GM23338 (cell line): ENCODE results near the gene JPH3. TPM values are rescaled to one million over a fixed set of nuclear protein-coding genes. Genes with fewer than 3 reads are reported as not detected.

Experiments used
- ATAC-seq: fragments of 200-7000 bp; cut with Tn5 transposase; 3 replicates; pipeline ENCODE4 v1.9.1; 2020
- DNase-seq: peaks from one replicate; pipeline ENCODE4 v3.0.0-alpha.2; 2015; ENCODE audit warnings: low spot score
- H2AFZ ChIP-seq: fragments of 200-600 bp; sonication (generic); 2 replicates; pipeline ENCODE4 v1.8.0; 2016; ENCODE audit warnings: antibody characterized with exemption, mild to moderate bottlenecking, moderate library complexity
- H3F3A ChIP-seq: fragments of 200-600 bp; sonication (generic); replicated peaks from 2 replicates; pipeline ENCODE4 v1.8.0; 2017; ENCODE audit warnings: antibody characterized with exemption, mixed run types, low read depth
- H3K27ac ChIP-seq: fragments of 200-600 bp; sonication (generic); 2 replicates; pipeline ENCODE4 v1.6.1; 2016; ENCODE audit warnings: low read depth
- H3K27me3 ChIP-seq: fragments of 200-600 bp; sonication (generic); 2 replicates; pipeline ENCODE4 v1.8.0; 2016; ENCODE audit warnings: mild to moderate bottlenecking, mixed run types, moderate library complexity; ENCODE audit not compliant: insufficient read depth
- H3K36me3 ChIP-seq: fragments of 200-600 bp; sonication (generic); 2 replicates; pipeline ENCODE4 v1.8.0; 2016; ENCODE audit warnings: mild to moderate bottlenecking; ENCODE audit not compliant: insufficient read depth
- H3K4me1 ChIP-seq: fragments of 200-600 bp; sonication (generic); 2 replicates; pipeline ENCODE4 v1.8.0; 2016; ENCODE audit warnings: mild to moderate bottlenecking, moderate library complexity; ENCODE audit not compliant: insufficient read depth
- H3K4me2 ChIP-seq: fragments of 200-600 bp; sonication (generic); 2 replicates; pipeline ENCODE4 v1.7.1; 2017; ENCODE audit warnings: mixed run types
- H3K4me3 ChIP-seq: fragments of 200-600 bp; sonication (generic); 2 replicates; pipeline ENCODE4 v1.6.1; 2016; ENCODE audit warnings: mixed run types
- H3K79me2 ChIP-seq: fragments of 200-600 bp; sonication (generic); replicated peaks from 2 replicates; pipeline ENCODE4 v1.8.0; 2017; ENCODE audit warnings: mild to moderate bottlenecking; ENCODE audit not compliant: insufficient read depth
- H3K9me2 ChIP-seq: fragments of 200-600 bp; sonication (generic); 2 replicates; pipeline ENCODE4 v1.8.0; 2017; ENCODE audit not compliant: insufficient read depth
- H4K20me1 ChIP-seq: fragments of 200-600 bp; sonication (generic); replicated peaks from 2 replicates; pipeline ENCODE4 v1.8.0; 2017; ENCODE audit warnings: mild to moderate bottlenecking; ENCODE audit not compliant: insufficient read depth
- H3K27ac Mint-ChIP-seq: 2 replicates; pipeline ENCODE4 v1.8.0; 2020; ENCODE audit warnings: inconsistent platforms, mild to moderate bottlenecking, moderate library complexity, mixed read lengths
- H3K27me3 Mint-ChIP-seq: 3 replicates; pipeline ENCODE4 v1.8.0; 2022; ENCODE audit warnings: low read depth, mild to moderate bottlenecking, moderate library complexity, mixed read lengths, inconsistent platforms; ENCODE audit not compliant: insufficient read depth, poor library complexity
- H3K36me3 Mint-ChIP-seq: 3 replicates; pipeline ENCODE4 v1.8.0; 2021; ENCODE audit warnings: low read depth, mild to moderate bottlenecking, inconsistent platforms, moderate library complexity, mixed read lengths
- H3K4me1 Mint-ChIP-seq: 3 replicates; pipeline ENCODE4 v1.8.0; 2020; ENCODE audit warnings: mild to moderate bottlenecking, inconsistent platforms, mixed read lengths
- H3K4me3 Mint-ChIP-seq: 3 replicates; pipeline ENCODE4 v1.8.0; 2021; ENCODE audit warnings: moderate library complexity, mild to moderate bottlenecking, inconsistent platforms, mixed read lengths
- H3K9me3 Mint-ChIP-seq: 3 replicates; pipeline ENCODE4 v1.8.0; 2020; ENCODE audit warnings: moderate library complexity, mild to moderate bottlenecking, inconsistent platforms, mixed read lengths
- CREB1 ChIP-seq: fragments of 250-450 bp; sonication (Bioruptor Pico); IDR thresholded peaks from 2 replicates; pipeline ENCODE4 v1.5.0; 2020; ENCODE audit warnings: low read depth, mild to moderate bottlenecking, moderate library complexity
- EZH2phosphoT487 ChIP-seq: fragments of 200-600 bp; sonication (generic); IDR thresholded peaks from one replicate; pipeline ENCODE4 v1.8.1; 2018; ENCODE audit warnings: antibody characterized with exemption; ENCODE audit not compliant: unreplicated experiment
- STAT1 ChIP-seq: IDR thresholded peaks from one replicate; pipeline ENCODE4 v1.6.1; 2016; ENCODE audit warnings: antibody characterized with exemption; ENCODE audit not compliant: unreplicated experiment
- ZNF331 ChIP-seq: fragments of 250-450 bp; sonication (Bioruptor Pico); IDR thresholded peaks from 2 replicates; pipeline ENCODE4 v1.5.0; 2020; ENCODE audit warnings: low read depth, mild to moderate bottlenecking, moderate library complexity
- polyA plus RNA-seq: library from polyadenylated mRNA; unstranded; fragments of >200 nt; fragmentation: Nextera tagmentation; extraction: Ambion mirVana; gene quantifications from 2 replicates; pipeline ENCODE4 v1.2.1, GENCODE V29; 2016
- total RNA-seq: library from RNA; depleted of rRNA; stranded (reverse); fragments of >200 nt; shearing (Covaris generic); gene quantifications from 2 replicates; pipeline ENCODE4 v1.2.3, GENCODE V29; 2014
- TF ChIP-seq, protein P1 (sequence below): fragments of 250-450 bp; sonication (Bioruptor Pico); IDR thresholded peaks from 2 replicates; pipeline ENCODE4 v1.5.0; 2020; ENCODE audit warnings: mild to moderate bottlenecking, moderate library complexity
- TF ChIP-seq, protein P2 (sequence below): IDR thresholded peaks from 2 replicates; pipeline ENCODE4 v1.6.1; 2016; ENCODE audit warnings: antibody characterized with exemption

JPH3 gene
- total and polyA plus RNA-seq, 2 experiments from 2014 or later, result 8.4 to 38.3 TPM

DNA sequence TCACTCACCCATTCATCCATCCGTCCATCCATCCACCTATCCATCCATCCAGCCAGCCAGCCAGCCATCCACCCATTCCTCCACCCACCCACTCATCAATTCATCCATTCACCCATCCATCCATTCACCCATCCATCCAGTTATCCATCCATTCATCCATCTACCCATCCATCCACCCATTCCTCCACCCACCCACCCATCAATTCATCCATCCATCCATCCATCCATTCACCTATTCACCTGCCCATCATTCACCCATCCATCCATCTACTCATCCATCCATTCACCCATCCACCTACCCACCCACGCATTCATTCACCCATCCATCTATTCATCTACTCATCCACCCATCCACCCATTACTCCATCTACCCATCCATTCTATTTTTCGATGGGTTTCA, 43.6 kb upstream of the JPH3 start:
- no peaks in the 10 kb centered on the region; the same call in 1 of the 3 replicates for H3K4me1 Mint-ChIP-seq
- peaks cover 6% of the 10 kb centered on the region for H3K27me3 Mint-ChIP-seq

More for the DNA sequence above, 43.6 kb upstream of the JPH3 start:
- no peak overlapping the region for H2AFZ ChIP-seq
- H3K4me3 ChIP-seq, result no peak overlapping the region
- H3F3A ChIP-seq, result no peaks in the 10 kb centered on the region; the same call in 1 of the 2 replicates
- H3K4me1 ChIP-seq, result no peaks in the 10 kb centered on the region
- H3K27ac ChIP-seq, result no peak overlapping the region
- peaks cover 9% of the 10 kb centered on the region; the same call in 2 of the 3 replicates for H3K9me3 Mint-ChIP-seq
- H3K4me2 ChIP-seq, result no peak overlapping the region
- no peak overlapping the region for H3K27ac Mint-ChIP-seq
- no peaks in the 10 kb centered on the region for H3K36me3 ChIP-seq
- no peaks in the 10 kb centered on the region for H4K20me1 ChIP-seq
- no peaks in the 10 kb centered on the region for H3K79me2 ChIP-seq
- no peaks in the 10 kb centered on the region for H3K36me3 Mint-ChIP-seq
- DNase-seq, result no peak
- H3K27me3 ChIP-seq, result no peaks in the 10 kb centered on the region
- H3K4me3 Mint-ChIP-seq, result no peak overlapping the region
- TF ChIP-seq, protein P1, sequence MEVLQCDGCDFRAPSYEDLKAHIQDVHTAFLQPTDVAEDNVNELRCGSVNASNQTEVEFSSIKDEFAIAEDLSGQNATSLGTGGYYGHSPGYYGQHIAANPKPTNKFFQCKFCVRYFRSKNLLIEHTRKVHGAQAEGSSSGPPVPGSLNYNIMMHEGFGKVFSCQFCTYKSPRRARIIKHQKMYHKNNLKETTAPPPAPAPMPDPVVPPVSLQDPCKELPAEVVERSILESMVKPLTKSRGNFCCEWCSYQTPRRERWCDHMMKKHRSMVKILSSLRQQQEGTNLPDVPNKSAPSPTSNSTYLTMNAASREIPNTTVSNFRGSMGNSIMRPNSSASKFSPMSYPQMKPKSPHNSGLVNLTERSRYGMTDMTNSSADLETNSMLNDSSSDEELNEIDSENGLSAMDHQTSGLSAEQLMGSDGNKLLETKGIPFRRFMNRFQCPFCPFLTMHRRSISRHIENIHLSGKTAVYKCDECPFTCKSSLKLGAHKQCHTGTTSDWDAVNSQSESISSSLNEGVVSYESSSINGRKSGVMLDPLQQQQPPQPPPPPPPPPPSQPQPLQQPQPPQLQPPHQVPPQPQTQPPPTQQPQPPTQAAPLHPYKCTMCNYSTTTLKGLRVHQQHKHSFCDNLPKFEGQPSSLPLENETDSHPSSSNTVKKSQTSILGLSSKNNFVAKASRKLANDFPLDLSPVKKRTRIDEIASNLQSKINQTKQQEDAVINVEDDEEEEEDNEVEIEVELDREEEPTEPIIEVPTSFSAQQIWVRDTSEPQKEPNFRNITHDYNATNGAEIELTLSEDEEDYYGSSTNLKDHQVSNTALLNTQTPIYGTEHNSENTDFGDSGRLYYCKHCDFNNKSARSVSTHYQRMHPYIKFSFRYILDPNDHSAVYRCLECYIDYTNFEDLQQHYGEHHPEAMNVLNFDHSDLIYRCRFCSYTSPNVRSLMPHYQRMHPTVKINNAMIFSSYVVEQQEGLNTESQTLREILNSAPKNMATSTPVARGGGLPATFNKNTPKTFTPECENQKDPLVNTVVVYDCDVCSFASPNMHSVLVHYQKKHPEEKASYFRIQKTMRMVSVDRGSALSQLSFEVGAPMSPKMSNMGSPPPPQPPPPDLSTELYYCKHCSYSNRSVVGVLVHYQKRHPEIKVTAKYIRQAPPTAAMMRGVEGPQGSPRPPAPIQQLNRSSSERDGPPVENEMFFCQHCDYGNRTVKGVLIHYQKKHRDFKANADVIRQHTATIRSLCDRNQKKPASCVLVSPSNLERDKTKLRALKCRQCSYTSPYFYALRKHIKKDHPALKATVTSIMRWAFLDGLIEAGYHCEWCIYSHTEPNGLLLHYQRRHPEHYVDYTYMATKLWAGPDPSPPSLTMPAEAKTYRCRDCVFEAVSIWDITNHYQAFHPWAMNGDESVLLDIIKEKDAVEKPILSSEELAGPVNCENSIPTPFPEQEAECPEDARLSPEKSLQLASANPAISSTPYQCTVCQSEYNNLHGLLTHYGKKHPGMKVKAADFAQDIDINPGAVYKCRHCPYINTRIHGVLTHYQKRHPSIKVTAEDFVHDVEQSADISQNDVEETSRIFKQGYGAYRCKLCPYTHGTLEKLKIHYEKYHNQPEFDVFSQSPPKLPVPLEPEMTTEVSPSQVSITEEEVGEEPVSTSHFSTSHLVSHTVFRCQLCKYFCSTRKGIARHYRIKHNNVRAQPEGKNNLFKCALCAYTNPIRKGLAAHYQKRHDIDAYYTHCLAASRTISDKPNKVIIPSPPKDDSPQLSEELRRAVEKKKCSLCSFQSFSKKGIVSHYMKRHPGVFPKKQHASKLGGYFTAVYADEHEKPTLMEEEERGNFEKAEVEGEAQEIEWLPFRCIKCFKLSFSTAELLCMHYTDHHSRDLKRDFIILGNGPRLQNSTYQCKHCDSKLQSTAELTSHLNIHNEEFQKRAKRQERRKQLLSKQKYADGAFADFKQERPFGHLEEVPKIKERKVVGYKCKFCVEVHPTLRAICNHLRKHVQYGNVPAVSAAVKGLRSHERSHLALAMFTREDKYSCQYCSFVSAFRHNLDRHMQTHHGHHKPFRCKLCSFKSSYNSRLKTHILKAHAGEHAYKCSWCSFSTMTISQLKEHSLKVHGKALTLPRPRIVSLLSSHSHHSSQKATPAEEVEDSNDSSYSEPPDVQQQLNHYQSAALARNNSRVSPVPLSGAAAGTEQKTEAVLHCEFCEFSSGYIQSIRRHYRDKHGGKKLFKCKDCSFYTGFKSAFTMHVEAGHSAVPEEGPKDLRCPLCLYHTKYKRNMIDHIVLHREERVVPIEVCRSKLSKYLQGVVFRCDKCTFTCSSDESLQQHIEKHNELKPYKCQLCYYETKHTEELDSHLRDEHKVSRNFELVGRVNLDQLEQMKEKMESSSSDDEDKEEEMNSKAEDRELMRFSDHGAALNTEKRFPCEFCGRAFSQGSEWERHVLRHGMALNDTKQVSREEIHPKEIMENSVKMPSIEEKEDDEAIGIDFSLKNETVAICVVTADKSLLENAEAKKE, result no peak
- TF ChIP-seq EZH2phosphoT487, result no peak
- TF ChIP-seq, protein P2, sequence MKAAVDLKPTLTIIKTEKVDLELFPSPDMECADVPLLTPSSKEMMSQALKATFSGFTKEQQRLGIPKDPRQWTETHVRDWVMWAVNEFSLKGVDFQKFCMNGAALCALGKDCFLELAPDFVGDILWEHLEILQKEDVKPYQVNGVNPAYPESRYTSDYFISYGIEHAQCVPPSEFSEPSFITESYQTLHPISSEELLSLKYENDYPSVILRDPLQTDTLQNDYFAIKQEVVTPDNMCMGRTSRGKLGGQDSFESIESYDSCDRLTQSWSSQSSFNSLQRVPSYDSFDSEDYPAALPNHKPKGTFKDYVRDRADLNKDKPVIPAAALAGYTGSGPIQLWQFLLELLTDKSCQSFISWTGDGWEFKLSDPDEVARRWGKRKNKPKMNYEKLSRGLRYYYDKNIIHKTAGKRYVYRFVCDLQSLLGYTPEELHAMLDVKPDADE, result no peak
- no peak for TF ChIP-seq ZNF331 (CRISPR knock-in tag)
- no peak for TF ChIP-seq STAT1
- no peak for TF ChIP-seq CREB1 (CRISPR knock-in tag)
- no peak for ATAC-seq
- no peaks in the 10 kb centered on the region for H3K9me2 ChIP-seq
